Fibroblast of skin of left biceps (primary cell): Measurements from ENCODE around the gene TADA2B.
A peak's percentile ranks its signal among the peaks of the same experiment; 100 is the strongest.

ENCODE experiments used
- DNase-seq, 2 experiments: peaks; one replicate each; pipeline ENCODE4 v3.0.0-alpha.2; 2013; ENCODE audit warnings: low read depth in 2 of 2

TADA2B gene

DNA sequence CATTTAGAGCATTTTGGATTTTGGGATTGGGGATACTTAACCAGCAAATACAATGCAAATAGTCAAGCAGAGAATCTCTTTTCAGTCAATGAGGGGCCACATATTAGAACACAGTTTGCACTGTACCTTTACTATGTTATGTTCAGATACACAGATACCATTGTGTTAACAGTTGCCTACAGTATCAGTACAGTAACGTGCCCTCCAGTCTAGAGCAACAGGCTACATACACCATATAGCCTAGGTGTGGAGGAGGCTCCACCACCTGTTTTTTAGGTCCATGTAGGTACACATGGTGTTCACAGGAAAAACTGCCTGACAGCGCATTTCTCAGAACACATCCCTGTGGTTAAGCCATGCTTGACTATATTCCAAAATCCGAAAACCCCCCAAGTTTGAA, 15.6 kb downstream of the TADA2B start:
- no peak for DNase-seq

GRCh38 chr4:7059662-7060061, 16.5 kb downstream of the TADA2B start:
- DNase-seq: no peak

- DNase-seq: no peak
Observed at GRCh38 chr4:7060346-7061150, 17.4 kb downstream of the TADA2B start.

GRCh38 chr4:7061815-7062214, 18.6 kb downstream of the TADA2B start:
- no peak for DNase-seq

GRCh38 chr4:7062816-7063215, 19.6 kb downstream of the TADA2B start:
- no peak for DNase-seq

DNA sequence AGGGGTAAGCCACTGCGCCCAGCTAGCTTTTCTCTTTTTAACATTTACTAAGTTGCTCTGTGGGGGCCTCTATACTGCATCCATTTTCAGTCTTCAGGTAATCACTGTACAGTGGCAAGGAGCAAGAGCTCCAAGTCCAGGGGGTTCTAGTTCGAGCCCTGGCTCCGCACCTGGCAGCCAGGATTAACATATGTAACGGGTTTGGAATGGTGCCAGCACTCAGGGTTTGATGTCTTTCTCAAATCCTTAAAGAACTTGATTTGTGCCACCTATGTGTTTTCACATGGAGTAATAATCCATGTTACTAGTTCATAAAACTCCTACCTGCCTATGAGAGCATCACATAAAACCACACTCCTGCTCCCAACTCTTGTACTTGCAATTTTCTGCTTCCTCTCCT, 20.2 kb downstream of the TADA2B start:
- no peak for DNase-seq

GRCh38 chr4:7066006-7066405, 22.8 kb downstream of the TADA2B start:
- DNase-seq: no peak

DNA sequence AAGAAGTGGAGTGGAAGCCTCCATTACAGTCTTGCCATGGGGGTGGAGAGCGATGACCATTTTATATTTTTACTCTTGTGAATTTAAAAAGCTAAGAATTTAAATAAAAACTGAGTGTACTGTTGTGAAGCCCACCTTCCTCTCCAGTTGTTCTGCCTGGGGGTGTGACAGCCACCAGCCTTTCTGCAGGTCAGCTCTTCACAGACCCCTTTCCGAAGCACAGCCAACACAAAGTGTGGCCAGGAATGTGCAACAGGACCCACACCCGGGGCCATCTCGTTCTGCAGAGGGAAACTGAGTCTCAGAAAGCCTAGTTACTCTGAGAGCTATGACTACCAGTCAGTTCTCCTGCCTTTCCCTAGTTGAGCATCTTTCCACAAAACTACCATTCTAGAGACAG, 23.3 kb downstream of the TADA2B start:
- DNase-seq: no peak

GRCh38 chr4:7067126-7067451, 23.9 kb downstream of the TADA2B start:
- no peak for DNase-seq

- DNase-seq: peak; percentile 98
Observed at GRCh38 chr4:7067452-7068278, 24.5 kb downstream of the TADA2B start, which contains the start of gene GRPEL1. TSS of gene GRPEL1 (minus strand) at chr4:7068064. CDS start at chr4:7068032, 32 bp downstream.

DNA sequence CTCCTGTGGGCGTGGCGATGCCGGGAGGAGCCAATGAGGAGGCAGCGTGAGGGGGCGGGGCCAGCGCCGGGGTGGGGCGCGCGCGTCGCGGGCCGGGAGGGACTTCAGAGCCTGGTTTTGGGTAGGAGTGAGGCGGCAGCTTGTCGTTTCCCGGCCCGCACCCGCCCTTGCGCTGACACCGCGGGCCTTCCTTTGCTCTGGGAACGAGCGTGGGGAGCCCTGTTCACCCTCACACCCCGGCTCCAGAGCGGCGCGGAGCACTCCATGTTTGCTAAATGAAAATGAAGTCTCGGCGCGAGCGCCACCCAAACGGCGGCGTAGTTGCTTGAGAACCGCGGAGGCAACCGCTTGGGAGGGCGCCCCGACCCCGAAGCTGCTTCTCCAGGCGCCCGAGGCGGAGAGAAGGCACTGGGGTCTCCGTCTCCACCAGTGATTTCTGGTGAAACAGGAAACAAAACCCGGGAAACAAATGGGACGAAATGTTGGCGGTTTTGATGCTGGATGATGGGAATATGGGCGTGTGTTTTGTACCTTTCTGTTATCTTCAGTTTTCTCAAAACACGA, 25.2 kb downstream of the TADA2B start:
- no peak for DNase-seq

- DNase-seq: no peak
Observed at GRCh38 chr4:7068883-7069282, 25.7 kb downstream of the TADA2B start.

DNA sequence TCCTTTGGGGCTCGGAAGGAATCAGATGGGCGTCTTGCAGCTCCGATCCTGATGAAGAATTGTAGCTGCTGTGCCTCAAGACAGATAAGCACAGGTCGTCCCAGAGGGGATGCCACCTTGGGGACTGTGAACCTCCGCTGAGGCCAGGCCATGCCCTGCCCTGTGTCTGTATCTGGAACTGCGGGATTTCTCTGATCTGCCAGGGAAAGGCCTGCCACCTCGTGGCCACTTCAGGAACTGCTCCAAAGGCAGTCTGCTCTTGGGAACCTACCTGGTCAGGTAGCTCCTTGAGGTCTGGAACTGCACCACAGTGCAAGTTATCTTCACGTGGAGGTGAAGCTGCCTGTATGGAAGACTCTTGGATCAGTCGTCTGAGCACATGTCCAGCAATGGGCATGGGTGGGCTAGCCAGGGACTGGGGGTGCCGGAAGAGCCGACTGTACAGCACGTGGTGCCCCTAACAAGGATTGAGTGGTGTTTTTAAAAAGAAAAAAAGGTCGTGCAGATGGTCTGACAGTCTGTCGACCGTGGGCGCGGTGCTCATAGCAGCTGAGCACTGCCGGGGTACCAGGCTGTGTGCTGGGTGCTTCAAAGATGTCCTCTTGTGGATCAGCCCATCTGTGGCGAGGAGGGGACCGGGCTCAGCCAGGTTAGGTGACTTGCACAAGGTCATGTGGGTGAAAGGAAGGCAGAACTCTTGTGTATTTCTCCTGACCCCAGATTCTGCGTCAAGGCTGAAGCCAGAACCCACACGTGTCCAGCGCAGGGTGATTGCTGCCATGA, 27.7 kb downstream of the TADA2B start:
- DNase-seq: no peak

DNA sequence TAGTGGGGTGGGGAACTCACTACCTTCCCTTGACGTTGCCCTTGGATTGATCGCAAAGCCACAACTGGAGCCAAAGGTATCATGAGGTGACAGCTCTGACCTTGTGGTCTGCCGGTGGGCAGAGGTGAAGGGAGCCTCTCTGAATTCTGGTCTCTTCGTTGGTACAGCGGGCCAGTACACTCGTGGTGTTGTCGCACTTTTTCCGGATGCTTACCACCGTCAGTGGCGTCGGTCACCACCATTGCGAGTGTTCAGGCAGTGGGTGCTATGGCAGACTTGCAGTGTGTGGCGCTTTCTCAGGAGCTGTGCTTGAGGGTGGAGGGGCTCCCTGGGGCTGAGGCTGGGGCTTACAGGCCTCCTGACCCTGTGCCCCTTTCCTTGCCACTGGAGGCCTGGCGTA, 29.9 kb downstream of the TADA2B start:
- DNase-seq: no peak

- no peak for DNase-seq
Observed at GRCh38 chr4:7073526-7074390, 30.6 kb downstream of the TADA2B start.

- no peak for DNase-seq
Observed at GRCh38 chr4:7074426-7074825, 31.3 kb downstream of the TADA2B start.

DNA sequence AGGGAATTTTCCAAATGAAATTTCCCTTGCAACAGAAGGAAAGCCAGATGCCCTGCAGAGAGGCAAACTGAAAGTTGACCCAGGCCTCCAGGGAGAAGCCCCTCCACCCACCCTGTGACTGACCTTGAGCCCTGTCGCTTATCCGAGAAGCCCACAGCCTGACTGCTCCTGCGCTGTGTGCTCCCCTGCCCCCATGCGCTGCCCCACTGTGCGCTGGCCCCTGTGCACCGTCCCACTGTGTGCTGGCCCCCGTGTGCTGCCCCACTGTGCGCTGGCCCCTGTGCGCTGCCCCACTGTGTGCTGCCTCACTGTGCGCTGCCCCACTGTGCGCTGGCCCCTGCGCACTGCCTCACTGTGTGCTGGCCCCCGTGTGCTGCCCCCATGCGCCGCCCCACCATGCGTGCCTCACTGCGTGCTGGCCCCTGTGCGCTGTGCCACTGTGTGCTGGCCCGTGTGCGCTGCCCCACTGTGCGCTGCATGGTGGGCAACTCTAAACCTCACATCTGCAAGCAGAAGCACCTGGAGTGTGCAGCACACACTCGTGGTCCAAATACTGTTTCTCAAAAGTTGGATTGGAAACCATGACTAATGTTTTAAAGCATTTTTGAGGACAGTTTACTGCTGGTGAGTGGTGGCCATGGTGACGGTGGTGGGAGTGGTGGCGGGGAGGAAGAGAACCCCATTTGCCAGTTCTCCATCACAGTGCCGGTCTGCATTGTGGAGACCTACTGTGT, 33.0 kb downstream of the TADA2B start:
- no peak for DNase-seq

DNA sequence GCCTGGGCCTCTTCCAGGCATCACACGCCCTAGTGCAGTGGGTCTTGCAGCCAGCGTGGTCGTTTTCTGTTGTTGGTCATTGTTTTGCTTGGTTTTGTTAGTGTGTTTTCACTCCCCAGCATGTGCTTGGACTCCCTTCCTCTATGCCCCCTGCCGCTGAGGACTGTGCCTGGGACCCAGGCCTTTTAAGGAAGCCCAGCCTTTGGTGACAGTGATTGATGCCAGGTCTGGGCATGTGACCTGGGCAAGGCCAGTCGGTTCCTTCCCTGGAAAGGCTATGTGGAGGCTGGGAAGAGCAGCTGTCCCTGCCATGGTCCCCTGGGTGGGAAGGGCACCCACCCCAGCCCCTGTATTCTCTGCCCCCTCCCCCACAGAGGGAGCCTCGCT, 33.5 kb downstream of the TADA2B start:
- no peak for DNase-seq

- no peak for DNase-seq
Observed at GRCh38 chr4:7077371-7077770, 34.2 kb downstream of the TADA2B start.

- no peak for DNase-seq
Observed at GRCh38 chr4:7078025-7078424, 34.9 kb downstream of the TADA2B start.
